Right lobe of liver (tissue), 4 donors: Measurements from ENCODE around the gene SLC9C1.

Experiments
- POLR2A ChIP-seq: fragments of 450-650 bp; IDR thresholded peaks from one replicate; pipeline ENCODE4 v1.6.1; 2017; ENCODE audit warnings: antibody characterized with exemption, mild to moderate bottlenecking
- TF ChIP-seq, protein P1 (sequence below), 4 donors: fragments of 200-600 bp in 3 of 4; fragments of 450-650 bp in 1 of 4; IDR thresholded peaks; one replicate each; pipeline versions ENCODE4 v1.5.1 to v1.8.0; 2016 to 2022; ENCODE audit warnings: antibody characterized with exemption in 4 of 4, mild to moderate bottlenecking in 2 of 4
- donor health status: DM: no; HTN: no; CAD: no.
- donor health status: DM: no; HTN: no; CAD: no.
- donor health status: DM: no; HTN: yes; CAD: no.

DNA sequence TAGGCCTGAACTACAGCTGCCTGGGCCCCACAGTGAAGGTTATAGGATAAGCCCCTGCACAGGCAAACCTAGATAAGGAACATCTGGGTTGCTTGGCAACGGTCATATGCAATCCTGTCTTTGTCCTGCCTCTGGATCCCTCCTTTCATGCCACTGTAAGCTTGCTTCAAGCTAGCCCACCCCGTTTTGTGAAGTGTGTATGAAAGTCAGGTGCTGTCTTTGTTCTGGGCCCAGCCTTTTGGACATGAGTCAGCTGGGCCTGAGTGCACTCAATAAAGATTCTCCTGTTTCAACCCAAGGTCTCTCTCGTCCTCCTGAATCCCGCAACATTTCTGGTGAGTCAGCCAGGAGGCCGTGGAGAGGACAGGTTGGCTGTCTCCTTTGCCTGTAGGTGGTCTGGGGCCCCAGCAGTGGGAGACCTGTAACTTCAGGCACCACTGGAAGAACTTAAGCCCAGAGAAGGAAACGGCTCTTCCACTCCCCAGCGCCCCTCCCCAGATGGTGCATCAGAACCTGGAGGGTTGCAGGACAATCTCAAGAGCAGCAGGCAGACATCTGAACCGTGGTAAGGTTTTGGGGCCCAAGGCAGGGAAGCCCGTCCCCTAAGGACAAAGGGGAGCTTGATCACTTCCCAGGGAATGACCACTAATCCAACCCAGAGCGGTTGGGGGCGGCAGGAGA lies 8.3 kb upstream of the SLC9C1 start:
- TF ChIP-seq, protein P1, sequence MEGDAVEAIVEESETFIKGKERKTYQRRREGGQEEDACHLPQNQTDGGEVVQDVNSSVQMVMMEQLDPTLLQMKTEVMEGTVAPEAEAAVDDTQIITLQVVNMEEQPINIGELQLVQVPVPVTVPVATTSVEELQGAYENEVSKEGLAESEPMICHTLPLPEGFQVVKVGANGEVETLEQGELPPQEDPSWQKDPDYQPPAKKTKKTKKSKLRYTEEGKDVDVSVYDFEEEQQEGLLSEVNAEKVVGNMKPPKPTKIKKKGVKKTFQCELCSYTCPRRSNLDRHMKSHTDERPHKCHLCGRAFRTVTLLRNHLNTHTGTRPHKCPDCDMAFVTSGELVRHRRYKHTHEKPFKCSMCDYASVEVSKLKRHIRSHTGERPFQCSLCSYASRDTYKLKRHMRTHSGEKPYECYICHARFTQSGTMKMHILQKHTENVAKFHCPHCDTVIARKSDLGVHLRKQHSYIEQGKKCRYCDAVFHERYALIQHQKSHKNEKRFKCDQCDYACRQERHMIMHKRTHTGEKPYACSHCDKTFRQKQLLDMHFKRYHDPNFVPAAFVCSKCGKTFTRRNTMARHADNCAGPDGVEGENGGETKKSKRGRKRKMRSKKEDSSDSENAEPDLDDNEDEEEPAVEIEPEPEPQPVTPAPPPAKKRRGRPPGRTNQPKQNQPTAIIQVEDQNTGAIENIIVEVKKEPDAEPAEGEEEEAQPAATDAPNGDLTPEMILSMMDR (IDR thresholded peaks at IDR 0.05), result no peak
- TF ChIP-seq POLR2A, result no peak
